OCI-LY1 (cell line): Measurements from ENCODE around the gene LIMCH1.

Experiments
- H2AFZ ChIP-seq: fragments of 200-600 bp; sonication (generic), shearing (Covaris generic); 2 replicates; pipeline ENCODE4 v1.6.0; 2014; ENCODE audit warnings: antibody characterized with exemption, mild to moderate bottlenecking, low read length
- H3F3A ChIP-seq: fragments of 200-600 bp; sonication (generic), shearing (Covaris generic); 2 replicates; pipeline ENCODE4 v1.6.0; 2014; ENCODE audit warnings: mild to moderate bottlenecking, antibody characterized with exemption, low read length, moderate library complexity; ENCODE audit not compliant: insufficient read depth
- H3K27ac ChIP-seq: fragments of 200-600 bp; sonication (generic); 2 replicates; pipeline ENCODE4 v1.5.1; 2014; ENCODE audit warnings: low read length, mixed run types, mild to moderate bottlenecking, low read depth; ENCODE audit not compliant: poor library complexity, severe bottlenecking
- H3K27me3 ChIP-seq: fragments of 200-600 bp; sonication (generic); 2 replicates; pipeline ENCODE4 v1.6.0; 2014; ENCODE audit warnings: antibody characterized with exemption, mild to moderate bottlenecking, low read length, moderate library complexity; ENCODE audit not compliant: insufficient read depth
- H3K36me3 ChIP-seq: fragments of 200-600 bp; sonication (generic); 2 replicates; pipeline ENCODE4 v1.6.1; 2014; ENCODE audit warnings: mild to moderate bottlenecking, antibody characterized with exemption, low read length, moderate library complexity, mixed read lengths; ENCODE audit not compliant: insufficient read depth
- H3K4me1 ChIP-seq: fragments of 200-600 bp; sonication (generic); 2 replicates; pipeline ENCODE4 v1.5.1; 2014; ENCODE audit warnings: mild to moderate bottlenecking, low read length, moderate library complexity; ENCODE audit not compliant: insufficient read depth, severe bottlenecking
- H3K4me2 ChIP-seq: fragments of 200-600 bp; sonication (generic), shearing (Covaris generic); 2 replicates; pipeline ENCODE4 v1.6.1; 2014; ENCODE audit warnings: low read length
- H3K4me3 ChIP-seq: fragments of 200-600 bp; sonication (generic); 2 replicates; pipeline ENCODE4 v1.5.1; 2014; ENCODE audit warnings: low read length, low read depth, mild to moderate bottlenecking, mixed read lengths; ENCODE audit not compliant: poor library complexity, severe bottlenecking
- H3K79me2 ChIP-seq: fragments of 200-600 bp; shearing (Covaris generic); 2 replicates; pipeline ENCODE4 v1.6.1; 2016; ENCODE audit warnings: mixed run types, low read length, mixed read lengths; ENCODE audit not compliant: insufficient read depth
- H3K9ac ChIP-seq: fragments of 200-600 bp; sonication (generic), shearing (Covaris generic); 2 replicates; pipeline ENCODE4 v1.6.1; 2014; ENCODE audit warnings: mild to moderate bottlenecking, low read length, mixed read lengths
- H3K9me2 ChIP-seq: fragments of 200-600 bp; sonication (generic), shearing (Covaris generic); 2 replicates; pipeline ENCODE4 v1.6.1; 2014; ENCODE audit warnings: low read depth, mild to moderate bottlenecking, low read length, mixed read lengths
- H3K9me3 ChIP-seq: fragments of 200-600 bp; shearing (Covaris generic); 2 replicates; pipeline ENCODE4 v1.6.1; 2014; ENCODE audit warnings: low read length, mixed read lengths
- H4K20me1 ChIP-seq: fragments of 200-600 bp; sonication (generic), shearing (Covaris generic); 2 replicates; pipeline ENCODE4 v1.6.0; 2016; ENCODE audit warnings: mild to moderate bottlenecking, low read length; ENCODE audit not compliant: insufficient read depth
- EZH2 ChIP-seq: fragments of 200-600 bp; sonication (generic), shearing (Covaris generic); IDR thresholded peaks from 2 replicates; pipeline ENCODE4 v1.8.0; 2017; ENCODE audit warnings: borderline replicate concordance, mixed run types, mild to moderate bottlenecking, antibody characterized with exemption, low read length, moderate library complexity, mixed read lengths
- TF ChIP-seq, protein P1 (sequence below): fragments of 200-600 bp; sonication (generic), shearing (Covaris generic); IDR thresholded peaks from 2 replicates; pipeline ENCODE4 v1.5.1; 2017; ENCODE audit warnings: mild to moderate bottlenecking, antibody characterized with exemption, low read length, moderate library complexity, mixed read lengths

Gene LIMCH1

GRCh38 chr4:41714364-41715000, 176.5 kb downstream of the LIMCH1 start:
- no peaks in the 10 kb centered on the region for H3K4me1 ChIP-seq
- no peaks in the 10 kb centered on the region for H3K9me2 ChIP-seq
- no peak overlapping the region for H3K9ac ChIP-seq
- no peaks in the 10 kb centered on the region for H3F3A ChIP-seq
- no peak overlapping the region for H3K27ac ChIP-seq
- no peaks in the 10 kb centered on the region for H3K79me2 ChIP-seq
- no peaks in the 10 kb centered on the region for H3K36me3 ChIP-seq
- no peak overlapping the region for H3K4me2 ChIP-seq
- no peak overlapping the region for H3K4me3 ChIP-seq
- TF ChIP-seq EZH2 = no peak
- TF ChIP-seq, protein P1, sequence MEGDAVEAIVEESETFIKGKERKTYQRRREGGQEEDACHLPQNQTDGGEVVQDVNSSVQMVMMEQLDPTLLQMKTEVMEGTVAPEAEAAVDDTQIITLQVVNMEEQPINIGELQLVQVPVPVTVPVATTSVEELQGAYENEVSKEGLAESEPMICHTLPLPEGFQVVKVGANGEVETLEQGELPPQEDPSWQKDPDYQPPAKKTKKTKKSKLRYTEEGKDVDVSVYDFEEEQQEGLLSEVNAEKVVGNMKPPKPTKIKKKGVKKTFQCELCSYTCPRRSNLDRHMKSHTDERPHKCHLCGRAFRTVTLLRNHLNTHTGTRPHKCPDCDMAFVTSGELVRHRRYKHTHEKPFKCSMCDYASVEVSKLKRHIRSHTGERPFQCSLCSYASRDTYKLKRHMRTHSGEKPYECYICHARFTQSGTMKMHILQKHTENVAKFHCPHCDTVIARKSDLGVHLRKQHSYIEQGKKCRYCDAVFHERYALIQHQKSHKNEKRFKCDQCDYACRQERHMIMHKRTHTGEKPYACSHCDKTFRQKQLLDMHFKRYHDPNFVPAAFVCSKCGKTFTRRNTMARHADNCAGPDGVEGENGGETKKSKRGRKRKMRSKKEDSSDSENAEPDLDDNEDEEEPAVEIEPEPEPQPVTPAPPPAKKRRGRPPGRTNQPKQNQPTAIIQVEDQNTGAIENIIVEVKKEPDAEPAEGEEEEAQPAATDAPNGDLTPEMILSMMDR = no peak
- no peak overlapping the region for H2AFZ ChIP-seq
- no peaks in the 10 kb centered on the region for H3K9me3 ChIP-seq
- H4K20me1 ChIP-seq = no peaks in the 10 kb centered on the region
- H3K27me3 ChIP-seq = no peaks in the 10 kb centered on the region

GRCh38 chr4:41715155-41715554, 177.2 kb downstream of the LIMCH1 start:
- no peaks in the 10 kb centered on the region for H3K27me3 ChIP-seq
- no peaks in the 10 kb centered on the region for H3K9me2 ChIP-seq
- H3F3A ChIP-seq = no peaks in the 10 kb centered on the region
- H3K4me2 ChIP-seq = no peak overlapping the region
- no peak overlapping the region for H3K27ac ChIP-seq
- H3K9me3 ChIP-seq = no peaks in the 10 kb centered on the region
- H2AFZ ChIP-seq = no peak overlapping the region
- no peaks in the 10 kb centered on the region for H4K20me1 ChIP-seq
- H3K4me1 ChIP-seq = no peaks in the 10 kb centered on the region
- TF ChIP-seq, protein P1 = no peak
- TF ChIP-seq EZH2 = no peak
- H3K9ac ChIP-seq = no peak overlapping the region
- H3K4me3 ChIP-seq = no peak overlapping the region
- no peaks in the 10 kb centered on the region for H3K79me2 ChIP-seq
- no peaks in the 10 kb centered on the region for H3K36me3 ChIP-seq

DNA sequence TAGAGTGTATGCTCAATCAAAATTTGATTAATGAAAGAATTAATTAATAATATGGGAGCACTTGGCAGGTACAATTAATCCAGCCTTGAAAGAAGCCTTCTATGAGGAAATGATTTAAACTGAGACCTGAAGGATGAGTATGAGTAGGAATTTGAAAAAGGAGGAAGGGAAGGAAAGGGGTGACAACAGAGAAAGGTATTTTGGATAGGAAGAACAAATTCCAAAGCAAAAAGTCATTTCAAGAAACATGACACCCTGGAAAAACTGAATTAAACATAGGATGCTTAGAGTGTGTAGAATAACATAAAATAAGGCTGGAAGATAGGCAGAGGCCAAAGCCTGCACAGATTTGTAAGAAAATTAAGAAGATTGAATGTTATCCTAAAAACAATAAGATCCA, 180.9 kb downstream of the LIMCH1 start:
- Histone ChIP-seq H4K20me1 (no peaks in the 10 kb centered on the region), H3K36me3 (no peaks in the 10 kb centered on the region), H3K4me1 (no peaks in the 10 kb centered on the region), H3K27ac (no peak overlapping the region), H3K27me3 (no peaks in the 10 kb centered on the region), H2AFZ (no peak overlapping the region), H3K4me2 (no peak overlapping the region), H3K4me3 (no peak overlapping the region), H3K9ac (no peak overlapping the region), H3F3A (no peaks in the 10 kb centered on the region), H3K9me3 (no peaks in the 10 kb centered on the region), H3K9me2 (no peaks in the 10 kb centered on the region), H3K79me2 (no peaks in the 10 kb centered on the region)
- TF ChIP-seq, protein P1 = no peak
- TF ChIP-seq EZH2 = no peak
